Measurements from ENCODE around the gene MAP4K1. TPM values are rescaled to one million over a fixed set of nuclear protein-coding genes. Genes with fewer than 3 reads are reported as not detected.

Gene MAP4K1
- total RNA-seq, 1 experiment from 2014 or later = 11.1 TPM

- no peak for ATAC-seq
- BruUV-seq (replicated peaks) = no TSS peak
- no peak for TF ChIP-seq SIN3A (IDR thresholded peaks at IDR 0.05; ENCODE audit: borderline replicate concordance, insufficient read depth, low read depth, low read length)
- TF ChIP-seq POLR2AphosphoS5 (IDR thresholded peaks at IDR 0.05; ENCODE audit: low read depth, low read length) = no peak
- TF ChIP-seq, protein P1, sequence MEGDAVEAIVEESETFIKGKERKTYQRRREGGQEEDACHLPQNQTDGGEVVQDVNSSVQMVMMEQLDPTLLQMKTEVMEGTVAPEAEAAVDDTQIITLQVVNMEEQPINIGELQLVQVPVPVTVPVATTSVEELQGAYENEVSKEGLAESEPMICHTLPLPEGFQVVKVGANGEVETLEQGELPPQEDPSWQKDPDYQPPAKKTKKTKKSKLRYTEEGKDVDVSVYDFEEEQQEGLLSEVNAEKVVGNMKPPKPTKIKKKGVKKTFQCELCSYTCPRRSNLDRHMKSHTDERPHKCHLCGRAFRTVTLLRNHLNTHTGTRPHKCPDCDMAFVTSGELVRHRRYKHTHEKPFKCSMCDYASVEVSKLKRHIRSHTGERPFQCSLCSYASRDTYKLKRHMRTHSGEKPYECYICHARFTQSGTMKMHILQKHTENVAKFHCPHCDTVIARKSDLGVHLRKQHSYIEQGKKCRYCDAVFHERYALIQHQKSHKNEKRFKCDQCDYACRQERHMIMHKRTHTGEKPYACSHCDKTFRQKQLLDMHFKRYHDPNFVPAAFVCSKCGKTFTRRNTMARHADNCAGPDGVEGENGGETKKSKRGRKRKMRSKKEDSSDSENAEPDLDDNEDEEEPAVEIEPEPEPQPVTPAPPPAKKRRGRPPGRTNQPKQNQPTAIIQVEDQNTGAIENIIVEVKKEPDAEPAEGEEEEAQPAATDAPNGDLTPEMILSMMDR (IDR thresholded peaks at IDR 0.05) = no peak
- TF ChIP-seq TCF7L2 (IDR thresholded peaks at IDR 0.05; ENCODE audit: low read depth, low read length) = no peak
- TF ChIP-seq REST (IDR thresholded peaks at IDR 0.05; ENCODE audit: insufficient read depth in 1 of 2, low read depth in 2 of 2, low read length in 1 of 2) = no peak
- no peaks in the 10 kb centered on the region for H3K9me3 ChIP-seq (ENCODE audit: control insufficient read depth, insufficient read depth, low read depth, low read length)
- no peak overlapping the region for H3K27ac ChIP-seq (ENCODE audit: low read length)
- ChIA-PET CTCF (interaction anchor here (0.5 to 2.1 kb wide), 8 partner anchors 9 to 1608 kb away, joined by 3 to 11 read pairs (median 4); no protein-coding TSS in a partner anchor), POLR2A (interaction anchor here (0.6 to 0.7 kb wide), 2 partner anchors 281 to 374 kb away, joined by 3 to 11 read pairs; no protein-coding TSS in a partner anchor)
- intact Hi-C loops (cut with micrococcal nuclease; ENCODE audit: unreplicated experiment) = loop anchor here (10.0 kb wide), 1 partner anchor 387 kb away; the partner anchor contains the start of genes MRPS12 and SARS2
- H3K4me1 ChIP-seq (ENCODE audit: control insufficient read depth, insufficient read depth, low read length) = peaks cover 19% of the 10 kb centered on the region
- DNase-seq (ENCODE audit: low read depth, low spot score) = no peak
- peaks cover 6% of the 10 kb centered on the region; the same call in 1 of the 2 replicates for H3K27me3 ChIP-seq (ENCODE audit: control insufficient read depth, insufficient read depth, low read length)
- H3K4me3 ChIP-seq (ENCODE audit: low read depth in 2 of 2, low read length in 2 of 2) = no peak overlapping the region
- no peaks in the 10 kb centered on the region for H3K36me3 ChIP-seq (ENCODE audit: control insufficient read depth, insufficient read depth, low read length)
- in situ Hi-C loops (cut with HindIII; ENCODE audit: low pct_unique_long_range_greater_than_20kb, low sequenced_read_pairs) = loop anchor here (5.0 to 10.0 kb wide), 5 partner anchors 45 to 1747 kb away; partner anchors contain the start of genes EIF3K and MAP4K1
Observed at GRCh38 chr19:38547421-38547820, 70.3 kb downstream of the MAP4K1 start.

DNA sequence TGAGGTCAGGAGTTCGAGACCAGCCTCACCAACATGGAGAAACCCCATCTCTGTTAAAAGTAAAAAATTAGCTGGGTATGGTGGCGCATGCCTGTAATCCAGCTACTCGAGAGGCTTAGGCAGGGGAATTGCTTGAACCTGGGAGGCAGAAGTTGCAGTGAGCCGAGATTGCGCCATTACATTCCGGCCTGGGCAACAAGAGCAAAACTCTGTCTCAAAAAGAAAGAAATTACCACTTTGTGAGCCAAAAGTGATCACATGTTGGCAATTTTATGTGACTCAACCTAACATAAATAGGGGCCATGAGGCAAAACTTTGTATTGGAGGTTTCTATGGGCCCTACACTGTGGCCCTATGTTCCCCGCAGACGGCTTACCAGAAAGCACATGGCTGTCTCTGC is 72.2 kb downstream of the MAP4K1 start:
- intact Hi-C loops (cut with micrococcal nuclease; ENCODE audit: unreplicated experiment) (loop anchor here (10.0 kb wide), 1 partner anchor 389 kb away; the partner anchor contains the start of genes MRPS12 and SARS2), in situ Hi-C loops (cut with HindIII; ENCODE audit: low pct_unique_long_range_greater_than_20kb, low sequenced_read_pairs) (loop anchor here (5.0 to 10.0 kb wide), 5 partner anchors 43 to 1749 kb away; partner anchors contain the start of genes EIF3K and MAP4K1)
- no peak overlapping the region for H3K4me3 ChIP-seq (ENCODE audit: low read depth in 2 of 2, low read length in 2 of 2)
- CTCF ChIA-PET = interaction anchor here (0.6 to 2.6 kb wide), 8 partner anchors 18 to 386 kb away, joined by 3 to 66 read pairs (median 5); partner anchors contain the start of gene ACTN4
- no peaks in the 10 kb centered on the region for H3K9me3 ChIP-seq (ENCODE audit: control insufficient read depth, insufficient read depth, low read depth, low read length)
- ATAC-seq = no peak
- no peaks in the 10 kb centered on the region for H3K36me3 ChIP-seq (ENCODE audit: control insufficient read depth, insufficient read depth, low read length)
- POLR2A ChIA-PET = interaction anchor here (0.8 kb wide), 1 partner anchor 89 kb away, joined by 4 read pairs; no protein-coding TSS in a partner anchor
- no TSS peak for BruUV-seq (replicated peaks)
- no peak overlapping the region for H3K27ac ChIP-seq (ENCODE audit: low read length)
- peaks cover 4% of the 10 kb centered on the region; the same call in 1 of the 2 replicates for H3K27me3 ChIP-seq (ENCODE audit: control insufficient read depth, insufficient read depth, low read length)
- peaks cover 19% of the 10 kb centered on the region for H3K4me1 ChIP-seq (ENCODE audit: control insufficient read depth, insufficient read depth, low read length)
- no peak for DNase-seq (ENCODE audit: low read depth, low spot score)
- TF ChIP-seq POLR2AphosphoS5 (IDR thresholded peaks at IDR 0.05; ENCODE audit: low read depth, low read length) = no peak
- no peak for TF ChIP-seq SIN3A (IDR thresholded peaks at IDR 0.05; ENCODE audit: borderline replicate concordance, insufficient read depth, low read depth, low read length)
- TF ChIP-seq REST (IDR thresholded peaks at IDR 0.05; ENCODE audit: insufficient read depth in 1 of 2, low read depth in 2 of 2, low read length in 1 of 2) = no peak
- no peak for TF ChIP-seq TCF7L2 (IDR thresholded peaks at IDR 0.05; ENCODE audit: low read depth, low read length)
- TF ChIP-seq, protein P1 (IDR thresholded peaks at IDR 0.05) = no peak
